Heart right ventricle (tissue), 16 donors: ENCODE data around the gene ATG9B. TPM values are rescaled to one million over a fixed set of nuclear protein-coding genes. Genes with fewer than 3 reads are reported as not detected.

Experiments
- ATAC-seq, 8 donors: fragments of 200-7000 bp; cut with Tn5 transposase; one replicate each; pipeline ENCODE4 v1.9.1; 2020; ENCODE audit warnings: mild to moderate bottlenecking in 8 of 8, moderate library complexity in 8 of 8, moderate number of reproducible peaks in 1 of 8
- DNase-seq, 2 donors: peaks; one replicate each; pipeline ENCODE4 v3.0.0-alpha.2; 2020
- H3K27ac ChIP-seq, 10 donors: fragments of 200-600 bp; sonication (generic) in 2 of 10; one replicate each; pipeline versions ENCODE4 v1.5.0 to v1.8.0; 2020 to 2022; ENCODE audit warnings: mild to moderate bottlenecking in 3 of 10
- H3K27me3 ChIP-seq, 7 donors: fragments of 200-600 bp; one replicate each; pipeline ENCODE4 v1.8.0; 2021 to 2022; ENCODE audit warnings: mild to moderate bottlenecking in 2 of 7
- H3K36me3 ChIP-seq, 9 donors: fragments of 200-600 bp; sonication (generic) in 1 of 9; one replicate each; pipeline versions ENCODE4 v1.5.0 to v1.8.0; 2020 to 2022; ENCODE audit warnings: mild to moderate bottlenecking in 2 of 9
- H3K4me1 ChIP-seq, 9 donors: fragments of 200-600 bp; sonication (generic) in 1 of 9; one replicate each; pipeline versions ENCODE4 v1.5.0 to v1.8.0; 2020 to 2022; ENCODE audit warnings: mild to moderate bottlenecking in 4 of 9
- H3K4me3 ChIP-seq, 10 donors: fragments of 200-600 bp; sonication (generic) in 2 of 10; one replicate each; pipeline versions ENCODE4 v1.5.0 to v1.8.0; 2020 to 2022; ENCODE audit warnings: mild to moderate bottlenecking in 7 of 10, moderate library complexity in 2 of 10
- H3K9me3 ChIP-seq, 11 donors: fragments of 200-600 bp in 10 of 11; sonication (generic) in 2 of 11; one replicate each; pipeline versions ENCODE4 v1.5.0 to v1.8.0; 2013 to 2022; ENCODE audit warnings: mild to moderate bottlenecking in 2 of 11, control low read depth in 1 of 11, moderate library complexity in 1 of 11
- WGBS, 2 donors: extraction: QIAGEN DNeasy Blood & Tissue Kit; methylation state at CpG; one replicate each; pipeline ENCODE4 v1.1.7; 2013; ENCODE audit warnings: inconsistent platforms in 1 of 2; 5-methylcytosine and 5-hydroxymethylcytosine counted together
- intact Hi-C, 10 donors: fragments of 100-400 bp; cut with DNase I; formaldehyde crosslinking; loops; one replicate each; pipeline versions ENCODE4 v1.11.1 to v1.14.2; 2022
- polyA plus RNA-seq, 2 donors: library from polyadenylated mRNA; stranded (reverse); fragments of 200-250 nt; gene quantifications; one replicate each; pipeline ENCODE4 v1.2.3, GENCODE V29; 2013
- total RNA-seq, 10 donors: library from RNA; stranded (reverse); fragmentation: NEBNext Ultra II Directional in 3 of 10; extraction: Animal tissue kit (Norgen Biotek cat#: 25700) in 3 of 10; gene quantifications; one replicate each; pipeline versions ENCODE4 v1.2.1 to v1.2.4, GENCODE V29; 2021 to 2023
- TF ChIP-seq, protein P1 (sequence below), 9 donors: fragments of 200-600 bp; sonication (generic) in 2 of 9; IDR thresholded peaks; one replicate each; pipeline versions ENCODE4 v1.5.0 to v1.8.0; 2021 to 2022; ENCODE audit warnings: antibody characterized with exemption in 9 of 9, mild to moderate bottlenecking in 5 of 9, moderate library complexity in 1 of 9
- donor health status: Arrhythmogenic right ventricular cardiomyopathy.
- donor health status: ischemic (EF 13 %, LVEDD 7.1; RV severe dilation, severe dysfunction).
- donor health status: healthy with polysubstance abuse.
- donor health status: DM: no; HTN: yes; CAD: no.
- donor health status: DM: no; HTN: no; CAD: no.
- donor health status: ischemic (EF 25% LVEDD 6.9; RV normal size, moderate dysfunction).
- donor health status: ischemic (EF 25% LVEDD 5.7; RV mildly dilated, moderate dysfunction).
- donor health status: healthy.
- donor health status: DM: yes; HTN: yes; CAD: no.
- donor health status: Ischemic cardiomyopathy.
- donor health status: ischemic (EF 35%, LVEDD 5.7; RV mildly dilated, moderate dysfunction).
- donor health status: nonischemic (EF 11% LVEDD 7.7; RV severe dilation, severe dysfunction).
- donor health status: DM: yes; HTN: yes; CAD: no.
- donor health status: PGD.
- donor health status: ischemic (EF 29% LVEDD 5.4; RV normal size, mild dysfunction).
- donor health status: nonischemic (EF 23%, LVEDD 6.1; RV moderate dilation, normal function).

The ATG9B gene
- total and polyA plus RNA-seq, 12 donors: 0.09 to 0.59 (median 0.39) TPM; not detected in 7

DNA sequence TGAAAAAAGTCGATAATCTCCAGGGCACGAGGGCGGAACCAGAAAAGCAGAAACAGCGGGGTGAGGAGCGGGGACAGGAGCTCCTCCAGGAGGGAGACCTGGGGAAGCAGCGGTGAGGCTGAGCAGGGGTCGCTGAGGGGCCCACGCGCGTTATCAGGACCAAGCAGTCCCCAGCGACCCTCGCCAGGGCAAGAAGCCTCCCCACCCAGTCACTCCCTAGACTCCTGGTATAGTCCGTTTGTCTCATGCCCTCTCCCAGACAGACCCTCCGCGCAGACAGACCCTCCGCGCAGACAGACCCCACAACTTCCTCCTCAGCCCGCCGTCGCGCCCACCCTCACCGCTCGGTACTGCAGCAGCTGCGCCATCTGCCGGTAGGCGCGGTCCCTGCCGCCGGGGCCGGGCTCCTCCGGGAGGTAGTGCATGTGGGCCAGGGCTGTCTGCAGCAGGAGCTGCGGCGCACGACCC, 6.3 kb downstream of the ATG9B start:
- intact Hi-C loops: loop anchor here in 4 of 10 donors (5.0 to 10.0 kb wide), 4 partner anchors 53 to 241 kb away; no protein-coding TSS in a partner anchor
- H3K36me3 ChIP-seq: peaks cover 0 to 15% (median 0%) of the 10 kb centered on the region in 9 donors

DNA sequence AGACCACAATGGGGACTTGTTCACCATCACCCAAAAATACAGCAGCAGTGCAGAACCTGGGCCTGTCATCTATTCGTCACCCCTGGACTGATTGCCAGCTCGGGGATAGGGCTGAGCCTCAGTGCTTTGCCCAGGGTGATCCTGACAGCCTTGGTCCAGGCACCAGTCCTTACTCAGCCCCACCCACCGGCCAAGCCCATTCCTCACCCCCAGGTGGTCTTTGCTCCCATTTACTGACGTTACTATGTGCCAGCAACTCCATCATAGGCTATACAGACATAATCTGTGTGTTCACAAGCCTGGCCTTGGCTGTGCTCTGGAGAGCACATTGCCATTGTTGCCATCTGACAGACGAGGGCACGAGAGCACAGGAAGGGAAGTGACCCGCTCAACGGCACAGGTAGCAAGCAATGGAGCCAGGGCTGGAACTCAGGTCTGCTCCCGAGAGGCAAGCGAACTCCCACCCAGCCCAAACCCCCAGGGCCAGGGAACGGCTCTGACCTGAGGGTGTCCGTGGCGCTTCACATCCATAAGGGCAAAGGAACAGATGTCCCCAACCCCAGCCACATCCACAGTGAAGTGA, 6.8 kb downstream of the ATG9B start:
- TF ChIP-seq, protein P1, sequence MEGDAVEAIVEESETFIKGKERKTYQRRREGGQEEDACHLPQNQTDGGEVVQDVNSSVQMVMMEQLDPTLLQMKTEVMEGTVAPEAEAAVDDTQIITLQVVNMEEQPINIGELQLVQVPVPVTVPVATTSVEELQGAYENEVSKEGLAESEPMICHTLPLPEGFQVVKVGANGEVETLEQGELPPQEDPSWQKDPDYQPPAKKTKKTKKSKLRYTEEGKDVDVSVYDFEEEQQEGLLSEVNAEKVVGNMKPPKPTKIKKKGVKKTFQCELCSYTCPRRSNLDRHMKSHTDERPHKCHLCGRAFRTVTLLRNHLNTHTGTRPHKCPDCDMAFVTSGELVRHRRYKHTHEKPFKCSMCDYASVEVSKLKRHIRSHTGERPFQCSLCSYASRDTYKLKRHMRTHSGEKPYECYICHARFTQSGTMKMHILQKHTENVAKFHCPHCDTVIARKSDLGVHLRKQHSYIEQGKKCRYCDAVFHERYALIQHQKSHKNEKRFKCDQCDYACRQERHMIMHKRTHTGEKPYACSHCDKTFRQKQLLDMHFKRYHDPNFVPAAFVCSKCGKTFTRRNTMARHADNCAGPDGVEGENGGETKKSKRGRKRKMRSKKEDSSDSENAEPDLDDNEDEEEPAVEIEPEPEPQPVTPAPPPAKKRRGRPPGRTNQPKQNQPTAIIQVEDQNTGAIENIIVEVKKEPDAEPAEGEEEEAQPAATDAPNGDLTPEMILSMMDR (IDR thresholded peaks at IDR 0.05): no peak
- no peak for DNase-seq
- peaks cover 0 to 19% (median 0%) of the 10 kb centered on the region in 9 donors for H3K36me3 ChIP-seq
- H3K27me3 ChIP-seq: peaks cover 0 to 56% (median 53%) of the 10 kb centered on the region in 7 donors
- no peak for ATAC-seq
- 47 to 48% methylated on average over 13 of the region's 13 CpGs for WGBS, 2 donors
- H3K27ac ChIP-seq: no peak overlapping the region
- H3K4me3 ChIP-seq: peak overlapping the region in 1 of 10 donors; percentile 37
- H3K4me1 ChIP-seq: peaks cover 9 to 54% (median 34%) of the 10 kb centered on the region in 9 donors
- intact Hi-C loops: loop anchor here in 4 of 10 donors (5.0 to 10.0 kb wide), 4 partner anchors 53 to 240 kb away; no protein-coding TSS in a partner anchor
- no peaks in the 10 kb centered on the region for H3K9me3 ChIP-seq

More for the DNA sequence above, 6.3 kb downstream of the ATG9B start:
- Histone ChIP-seq H3K9me3 (no peaks in the 10 kb centered on the region), H3K4me1 (peaks cover 9 to 49% (median 31%) of the 10 kb centered on the region in 9 donors), H3K4me3 (peak overlapping the region in 7 of 10 donors; percentile 9 to 37 (median 22)), H3K27me3 (peaks cover 0 to 56% (median 53%) of the 10 kb centered on the region in 7 donors), H3K27ac (no peak overlapping the region)
- 3% methylated on average over 34 of the region's 34 CpGs for WGBS, 2 donors
- DNase-seq (peak; percentile 67 to 77), ATAC-seq (peak; percentile 55 to 80 (median 69))
- TF ChIP-seq, protein P1 (IDR thresholded peaks at IDR 0.05): peak; percentile 85 to 97 (median 95)

DNA sequence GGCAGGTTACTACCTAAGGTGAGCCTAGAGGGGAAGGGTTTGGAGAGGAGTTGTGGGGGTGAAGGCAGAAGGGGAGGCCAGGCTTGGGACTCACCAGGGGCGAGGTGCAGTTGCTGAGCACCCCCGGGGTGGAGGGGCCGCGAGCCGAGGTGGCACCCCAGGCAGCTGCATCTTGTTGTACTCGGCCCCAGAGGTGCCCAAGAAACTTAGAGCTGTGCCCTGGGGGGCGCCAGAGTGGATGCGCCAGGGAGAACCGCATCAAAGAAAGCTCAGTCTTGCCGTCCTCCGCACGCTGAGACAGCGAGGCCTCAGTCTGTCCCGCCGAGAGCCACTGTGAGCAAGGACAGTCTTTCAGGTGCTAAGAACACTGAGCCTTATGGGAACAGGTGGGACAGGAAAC, 7.4 kb downstream of the ATG9B start:
- ATAC-seq: no peak

DNA sequence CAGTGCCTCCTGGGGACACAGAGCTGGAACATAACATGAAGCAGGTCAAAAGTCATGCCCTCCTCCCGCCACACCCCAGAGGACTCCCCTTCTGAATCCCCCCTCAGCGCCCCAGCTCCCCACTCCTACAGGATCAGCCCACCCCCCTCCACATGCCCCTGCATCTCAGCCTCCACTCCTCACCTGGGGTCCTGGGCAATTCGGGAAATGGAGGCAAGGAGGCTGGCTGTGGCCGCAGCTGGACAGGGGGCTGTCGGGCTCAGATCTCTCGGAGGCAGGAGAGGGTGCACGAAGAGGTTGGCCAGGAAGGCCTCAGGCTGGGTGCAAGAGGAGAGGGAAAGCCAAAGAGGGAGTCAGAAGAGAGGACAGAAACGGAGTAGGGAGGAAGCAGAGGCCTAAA, 7.8 kb downstream of the ATG9B start:
- H3K27ac ChIP-seq: no peak overlapping the region
- H3K36me3 ChIP-seq: peaks cover 0 to 23% (median 0%) of the 10 kb centered on the region in 9 donors
- H3K9me3 ChIP-seq: no peaks in the 10 kb centered on the region
- peaks cover 0 to 59% (median 48%) of the 10 kb centered on the region in 7 donors for H3K27me3 ChIP-seq
- ATAC-seq (no peak), DNase-seq (no peak)
- TF ChIP-seq, protein P1 (IDR thresholded peaks at IDR 0.05): no peak
- 81 to 84% methylated on average over 8 of the region's 8 CpGs for WGBS, 2 donors
- intact Hi-C loops: loop anchor here in 4 of 10 donors (5.0 to 10.0 kb wide), 4 partner anchors 52 to 239 kb away; no protein-coding TSS in a partner anchor
- H3K4me3 ChIP-seq: no peak overlapping the region
- peaks cover 9 to 61% (median 34%) of the 10 kb centered on the region in 9 donors for H3K4me1 ChIP-seq

More for the DNA sequence above, 7.4 kb downstream of the ATG9B start:
- WGBS, 2 donors: 77 to 83% methylated on average over 15 of the region's 15 CpGs
- no peaks in the 10 kb centered on the region for H3K9me3 ChIP-seq
- intact Hi-C loops: loop anchor here in 4 of 10 donors (5.0 to 10.0 kb wide), 4 partner anchors 52 to 240 kb away; no protein-coding TSS in a partner anchor
- no peak for DNase-seq
- H3K27me3 ChIP-seq: peaks cover 0 to 59% (median 49%) of the 10 kb centered on the region in 7 donors
- H3K4me1 ChIP-seq: peaks cover 9 to 59% (median 34%) of the 10 kb centered on the region in 9 donors
- TF ChIP-seq, protein P1 (IDR thresholded peaks at IDR 0.05): no peak
- no peak overlapping the region for H3K4me3 ChIP-seq
- H3K27ac ChIP-seq: no peak overlapping the region
- H3K36me3 ChIP-seq: peaks cover 0 to 20% (median 0%) of the 10 kb centered on the region in 9 donors
